Testis (tissue), 2 donors: Measurements from ENCODE around the gene METAP1D.

Experiments used
- CTCF ChIP-seq, 3 experiments: fragments of 450-650 bp in 2 of 3; fragments of 200-600 bp in 1 of 3; sonication (generic) in 1 of 3; IDR thresholded peaks; one replicate each; pipeline ENCODE4 v1.5.1; 2016 to 2019; ENCODE audit warnings: antibody characterized with exemption in 3 of 3, mild to moderate bottlenecking in 2 of 3, moderate library complexity in 1 of 3
- POLR2A ChIP-seq: fragments of 450-650 bp; IDR thresholded peaks from one replicate; pipeline ENCODE4 v1.6.1; 2017; ENCODE audit warnings: antibody characterized with exemption, mild to moderate bottlenecking, moderate library complexity

GRCh38 chr2:172072303-172072702, 72.5 kb downstream of the METAP1D start:
- TF ChIP-seq CTCF (IDR thresholded peaks at IDR 0.05), result no peak
- no peak for TF ChIP-seq POLR2A
